ENCODE data around the gene RSPO1. TPM values are rescaled to one million over a fixed set of nuclear protein-coding genes. Genes with fewer than 3 reads are reported as not detected.

RSPO1 gene
- total and polyA plus RNA-seq, 2 of the 13 experiments (the other 11 are each of a cell fraction or from before 2014, with no cell fraction given) = not detected

- intact Hi-C loops (cut with micrococcal nuclease; ENCODE audit: unreplicated experiment) (no loop called here), in situ Hi-C loops (cut with HindIII; ENCODE audit: extremely low pct_ligation_motif_present, low pct_unique_long_range_greater_than_20kb) (no loop called here)
- CTCF ChIA-PET (ENCODE audit: low intra/inter-chr PET ratio, low total read pairs) = no interaction called here
- TF ChIP-seq NR2C2 (CRISPR knock-in tag; IDR thresholded peaks at IDR 0.05; ENCODE audit: borderline replicate concordance) (no peak), POGK (CRISPR knock-in tag; conservative IDR thresholded peaks at IDR 0.05) (no peak), FOXC1 (CRISPR knock-in tag; IDR thresholded peaks at IDR 0.05; ENCODE audit: borderline replicate concordance) (no peak), ATF6 (CRISPR knock-in tag; conservative IDR thresholded peaks at IDR 0.05) (no peak), SMAD3 (CRISPR knock-in tag; IDR thresholded peaks at IDR 0.05) (no peak), SKIL (CRISPR knock-in tag; IDR thresholded peaks at IDR 0.05; ENCODE audit: borderline replicate concordance) (no peak), ZNF558 (CRISPR knock-in tag; IDR thresholded peaks at IDR 0.05; ENCODE audit: borderline replicate concordance) (no peak), ZNF75D (CRISPR knock-in tag; IDR thresholded peaks at IDR 0.05; ENCODE audit: borderline replicate concordance) (no peak), SMARCC2 (IDR thresholded peaks at IDR 0.05) (no peak), ZNF788 (CRISPR knock-in tag; IDR thresholded peaks at IDR 0.05; ENCODE audit: borderline replicate concordance) (no peak), CREM (IDR thresholded peaks at IDR 0.05) (no peak), CREM (CRISPR knock-in tag; IDR thresholded peaks at IDR 0.05) (no peak), TFE3 (CRISPR knock-in tag; IDR thresholded peaks at IDR 0.05) (no peak), ZNF605 (CRISPR knock-in tag; IDR thresholded peaks at IDR 0.05) (no peak), SETDB1 (CRISPR knock-in tag; IDR thresholded peaks at IDR 0.05; ENCODE audit: borderline replicate concordance) (no peak), CTCF (CRISPR knock-in tag; IDR thresholded peaks at IDR 0.05) (no peak)
Observed at GRCh38 chr1:37564892-37565291, 69.8 kb downstream of the RSPO1 start.

More at GRCh38 chr1:37564892-37565291, 69.8 kb downstream of the RSPO1 start:
- DNase-seq (ENCODE audit: low spot score) (no peak), FAIRE-seq (no peak), ATAC-seq (no peak)
- H3K9me3 ChIP-seq (ENCODE audit: low read length) = no peaks in the 10 kb centered on the region
- no peaks in the 10 kb centered on the region for H4K20me1 ChIP-seq (ENCODE audit: insufficient read depth, low read length)
- no peak overlapping the region for H3K4me2 ChIP-seq (ENCODE audit: low read depth, low read length)
- no peak overlapping the region for H2AFZ ChIP-seq (ENCODE audit: low read length)
- no peaks in the 10 kb centered on the region for H3K79me2 ChIP-seq (ENCODE audit: insufficient read depth, low read length)
- H3K4me3 ChIP-seq (replicated peaks in 1 of 3; ENCODE audit: insufficient read depth in 1 of 3, low read depth in 2 of 3, low read length in 3 of 3) = no peak overlapping the region
- H3K36me3 ChIP-seq (replicated peaks in 1 of 2; ENCODE audit: control insufficient read depth in 1 of 2, insufficient read depth in 2 of 2, low read length in 2 of 2) = peaks cover 13 to 49% of the 10 kb centered on the region in 2 experiments
- peaks cover 38% of the 10 kb centered on the region for H3K4me1 ChIP-seq (ENCODE audit: insufficient read depth, low read length)
- no peak overlapping the region for H3K9ac ChIP-seq (ENCODE audit: insufficient read depth, low read depth, low read length)
- H3K27ac ChIP-seq (ENCODE audit: extremely low read length, insufficient read depth, low read length) = no peak overlapping the region
- POLR2A ChIA-PET = interaction anchor here (1.4 kb wide), 1 partner anchor 50 kb away, joined by 4 read pairs; the partner anchor contains the start of gene MEAF6
- H3K27me3 ChIP-seq (ENCODE audit: control insufficient read depth in 1 of 2, insufficient read depth in 2 of 2, low read length in 2 of 2) = no peaks in the 10 kb centered on the region
- no TSS peak for BruUV-seq (replicated peaks)
